T-helper 9 cell (primary cell): ENCODE results near the gene TTL.
"Not testable (repeated sequence)": the region's sequence is repeated elsewhere in the genome, so short reads cannot be mapped to it uniquely, and the experiment has no call there.

Source experiments
- DNase-seq: peaks from one replicate; pipeline ENCODE4 v3.0.0-alpha.2; 2020

TTL gene

GRCh38 chr2:112476434-112476833 is 5.5 kb upstream of the TTL start:
- DNase-seq = no peak

GRCh38 chr2:112480530-112481049 is 1.4 kb upstream of the TTL start:
- DNase-seq = peak; percentile 11

GRCh38 chr2:112481050-112481527 is 867 bp upstream of the TTL start:
- peak; percentile 74 for DNase-seq

GRCh38 chr2:112482309-112483041 is 519 bp downstream of the TTL start:
- peak; percentile 5 for DNase-seq

- no peak for DNase-seq
Measured at GRCh38 chr2:112483042-112483473, 1.1 kb downstream of the TTL start.

GRCh38 chr2:112483831-112484230 is 1.9 kb downstream of the TTL start:
- DNase-seq = no peak

- no peak for DNase-seq
Measured at GRCh38 chr2:112485849-112486248, 3.9 kb downstream of the TTL start.

GRCh38 chr2:112486895-112487294 is 4.9 kb downstream of the TTL start:
- no peak for DNase-seq

GRCh38 chr2:112487444-112487961 is 5.5 kb downstream of the TTL start:
- no peak for DNase-seq

GRCh38 chr2:112488201-112488600 is 6.2 kb downstream of the TTL start:
- DNase-seq = no peak

- DNase-seq = no peak
Measured at GRCh38 chr2:112491946-112492345, 10.0 kb downstream of the TTL start.

- no peak for DNase-seq
Measured at GRCh38 chr2:112493048-112493447, 11.1 kb downstream of the TTL start.

GRCh38 chr2:112493858-112494648 is 12.1 kb downstream of the TTL start:
- DNase-seq = no peak

GRCh38 chr2:112494828-112495227 is 12.9 kb downstream of the TTL start:
- no peak for DNase-seq

- DNase-seq = not testable (repeated sequence)
Measured at GRCh38 chr2:112495878-112496277, 13.9 kb downstream of the TTL start.

- peak; percentile 13 for DNase-seq
Measured at GRCh38 chr2:112500850-112501484, 19.0 kb downstream of the TTL start.

- not testable (repeated sequence) for DNase-seq
Measured at GRCh38 chr2:112509239-112509998, 27.5 kb downstream of the TTL start.

- no peak for DNase-seq
Measured at GRCh38 chr2:112516801-112517200, 34.8 kb downstream of the TTL start.

- DNase-seq = no peak
Measured at GRCh38 chr2:112518807-112519206, 36.9 kb downstream of the TTL start.

- no peak for DNase-seq
Measured at GRCh38 chr2:112519506-112519905, 37.5 kb downstream of the TTL start.

GRCh38 chr2:112520234-112520783 is 38.4 kb downstream of the TTL start:
- no peak for DNase-seq

- no peak for DNase-seq
Measured at GRCh38 chr2:112523291-112523777, 41.4 kb downstream of the TTL start.
